NCI-H345 treated with DMSO at 0.1 percent for 48 hours (cell line): ENCODE data around the gene C12orf60.

Source experiments
- DNase-seq: peaks from one replicate; lab custom pipeline; 2025; ENCODE audit not compliant: unreplicated experiment; lab: John Stamatoyannopoulos, UW

Gene C12orf60

DNA sequence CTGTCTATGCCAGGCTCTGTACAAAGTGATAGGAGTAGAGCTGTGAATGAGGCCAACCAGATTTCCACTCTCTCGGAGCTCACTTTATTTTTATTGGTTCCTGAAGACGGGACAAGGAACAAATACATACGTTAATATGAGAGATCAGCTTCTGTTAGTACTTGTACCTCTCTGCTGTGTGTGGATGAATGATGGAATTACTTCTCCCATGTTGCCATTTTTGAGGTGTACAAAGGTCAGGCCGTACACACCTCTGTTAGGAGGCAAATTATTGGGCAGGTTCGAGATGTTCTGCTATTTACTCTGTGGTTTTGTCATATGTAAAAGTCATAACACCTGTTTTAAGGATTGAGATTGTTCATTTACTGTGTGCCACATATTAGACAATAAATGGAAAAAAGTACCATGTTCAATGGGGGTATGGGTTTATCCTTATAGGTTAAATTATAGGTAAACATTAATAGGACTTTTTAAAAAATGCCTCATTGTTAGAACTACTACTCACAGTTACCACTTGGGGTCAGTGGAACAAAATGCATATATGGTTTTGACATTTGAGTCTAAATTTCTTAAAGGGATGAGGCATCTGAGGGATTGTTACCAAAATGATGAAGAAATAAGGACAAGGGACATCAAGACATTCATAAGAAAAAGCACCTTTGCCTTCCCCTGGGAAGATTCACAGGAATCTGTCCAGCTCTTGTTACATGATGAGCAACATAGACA lies 27.1 kb upstream of the C12orf60 start:
- DNase-seq = no peak

DNA sequence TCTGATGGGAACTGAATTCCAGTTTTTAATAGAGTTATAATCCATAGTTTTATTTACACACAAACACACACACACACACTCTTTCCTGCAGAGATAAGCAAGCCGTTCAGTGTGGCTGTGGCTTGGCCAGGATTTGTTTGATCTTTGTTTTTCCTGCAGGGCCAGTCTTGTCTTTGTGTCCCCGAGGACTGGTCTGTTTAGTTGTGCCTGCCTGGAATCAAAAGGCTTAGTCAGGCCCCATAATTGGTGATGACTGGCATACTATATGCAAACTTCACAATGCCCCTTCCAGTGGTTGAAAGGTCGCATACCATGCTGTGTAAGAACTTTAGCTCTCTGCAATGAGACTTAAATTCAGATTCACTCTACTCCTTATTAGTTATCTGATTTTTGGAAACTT lies 26.2 kb upstream of the C12orf60 start:
- DNase-seq = no peak

DNA sequence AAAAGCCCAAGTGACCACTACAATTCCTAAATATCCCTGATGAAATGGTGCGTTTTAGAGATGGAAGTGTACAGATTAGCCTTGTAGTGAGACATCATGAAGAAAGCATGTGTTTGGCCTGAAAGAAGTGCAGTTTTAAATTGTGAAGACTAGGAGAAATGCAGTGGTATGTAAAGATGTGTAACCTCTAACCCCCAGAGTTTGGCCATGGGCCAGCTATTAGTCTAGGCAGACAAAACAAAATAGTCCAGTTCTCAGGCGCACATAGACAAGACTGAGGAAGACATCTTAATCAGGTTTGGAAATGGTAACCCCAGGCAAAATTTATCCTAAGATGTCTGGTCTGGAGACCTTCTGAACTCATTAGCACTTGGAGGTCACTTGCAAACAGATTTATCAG lies 23.6 kb upstream of the C12orf60 start:
- DNase-seq = no peak

DNA sequence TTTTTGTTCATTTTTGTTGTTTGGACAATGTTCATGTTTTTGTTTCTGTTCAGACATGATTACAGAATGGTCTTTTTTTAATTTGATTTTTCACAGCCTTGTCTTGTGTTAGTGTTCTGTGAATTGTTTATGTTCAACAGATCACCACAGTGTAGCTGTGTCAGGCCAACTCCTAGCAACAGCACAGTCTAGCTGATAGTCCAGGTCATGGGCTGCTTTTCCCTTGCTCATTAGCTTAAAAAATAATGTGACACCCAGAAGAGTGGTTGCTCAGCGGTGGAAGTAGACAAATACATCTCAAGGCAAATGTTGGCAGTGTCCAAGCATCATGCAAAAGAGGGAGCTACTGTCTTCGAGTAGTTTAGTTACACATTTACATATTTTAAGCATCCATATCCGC lies 22.6 kb upstream of the C12orf60 start:
- no peak for DNase-seq

DNA sequence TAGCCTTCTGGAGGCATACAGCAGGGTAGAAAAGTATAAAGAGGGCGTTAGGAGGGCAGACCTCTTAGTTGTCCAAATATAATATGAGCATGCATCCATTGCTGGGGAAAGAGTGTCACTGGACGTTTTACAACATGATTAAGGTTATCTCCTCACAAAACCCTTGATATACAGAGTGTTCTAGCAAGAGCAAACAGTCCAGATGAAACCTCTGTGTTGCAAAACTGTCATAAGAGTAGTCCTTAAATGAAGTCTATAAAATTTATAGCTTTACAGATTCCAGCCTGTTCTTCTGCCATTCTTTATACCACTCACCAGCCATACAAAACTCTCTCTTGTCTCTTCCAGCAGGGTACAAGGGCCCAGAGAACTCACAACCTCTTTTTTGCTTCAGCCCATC lies 21.9 kb upstream of the C12orf60 start:
- no peak for DNase-seq

DNA sequence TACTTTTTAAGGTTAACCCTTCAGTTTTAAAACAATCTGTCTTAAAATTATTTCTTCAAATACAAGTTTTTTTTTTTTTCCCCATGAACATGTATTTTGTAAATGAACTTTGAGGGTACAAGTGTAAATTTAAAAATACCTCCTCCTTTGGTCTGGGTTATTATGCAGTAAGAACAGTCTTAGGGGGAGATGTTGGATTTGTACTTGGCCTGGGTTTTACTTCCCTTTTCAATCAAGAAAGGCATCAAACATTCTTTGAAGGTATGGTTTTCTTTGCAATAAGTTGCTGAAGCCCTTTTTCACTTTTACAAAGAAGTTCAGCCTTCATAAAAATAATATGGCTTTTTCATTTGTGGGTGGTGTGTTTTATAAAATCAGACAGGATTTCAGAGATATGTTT lies 20.7 kb upstream of the C12orf60 start:
- no peak for DNase-seq

DNA sequence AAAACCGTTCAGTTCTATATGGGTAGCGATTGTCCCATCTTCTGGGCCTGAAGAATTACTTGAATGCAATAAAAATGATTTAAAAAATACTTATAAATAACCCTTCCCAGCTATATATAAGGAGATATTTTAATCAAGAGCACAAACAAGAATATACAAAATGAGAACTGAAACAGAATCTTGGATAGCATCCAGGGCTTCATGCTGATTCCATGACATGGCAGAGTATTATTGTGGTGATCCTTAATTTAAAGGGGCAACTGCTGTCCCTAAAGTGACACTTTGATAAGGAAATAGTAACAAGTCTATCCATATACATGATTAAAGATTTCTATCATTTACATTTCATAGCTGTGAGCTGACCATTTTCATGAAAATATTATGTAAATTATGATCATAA lies 19.0 kb upstream of the C12orf60 start:
- DNase-seq = no peak

DNA sequence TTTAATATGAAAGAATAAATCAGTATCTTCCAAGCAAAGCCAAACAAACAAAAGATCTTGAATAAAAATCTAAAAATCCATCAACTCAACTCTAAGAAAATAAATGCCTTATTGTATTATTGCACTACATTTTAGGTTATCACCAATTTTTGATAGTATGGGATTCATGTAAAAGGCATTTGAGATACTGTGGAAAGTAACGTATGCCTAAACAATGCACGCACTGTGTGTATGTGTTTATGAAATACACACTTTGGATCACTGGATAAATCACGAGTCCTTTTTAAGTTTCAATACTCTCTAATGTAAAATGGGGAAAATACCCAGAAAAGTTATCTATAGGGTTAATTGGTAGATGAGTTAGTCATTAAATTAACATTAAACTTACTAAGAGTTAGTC lies 17.9 kb upstream of the C12orf60 start:
- no peak for DNase-seq

DNA sequence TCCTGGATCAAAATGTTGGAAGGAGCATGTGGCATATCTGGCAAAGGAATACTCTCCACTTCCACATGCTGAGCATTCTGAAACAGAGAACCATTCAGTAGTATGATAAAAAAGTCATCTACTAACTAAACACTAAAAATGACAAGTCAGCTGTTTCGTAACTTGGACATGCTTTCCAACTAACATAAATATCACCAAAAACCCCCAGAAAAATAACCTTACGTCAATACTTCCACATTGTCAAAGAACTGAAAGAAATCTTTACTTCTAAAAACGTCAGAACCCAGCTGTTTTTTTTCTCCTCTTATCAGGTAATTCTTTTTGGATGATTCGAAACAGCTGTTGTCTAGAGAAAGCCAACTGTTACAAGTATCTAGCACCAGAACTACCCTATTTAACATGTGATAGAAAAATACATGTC lies 8.4 kb upstream of the C12orf60 start:
- no peak for DNase-seq

DNA sequence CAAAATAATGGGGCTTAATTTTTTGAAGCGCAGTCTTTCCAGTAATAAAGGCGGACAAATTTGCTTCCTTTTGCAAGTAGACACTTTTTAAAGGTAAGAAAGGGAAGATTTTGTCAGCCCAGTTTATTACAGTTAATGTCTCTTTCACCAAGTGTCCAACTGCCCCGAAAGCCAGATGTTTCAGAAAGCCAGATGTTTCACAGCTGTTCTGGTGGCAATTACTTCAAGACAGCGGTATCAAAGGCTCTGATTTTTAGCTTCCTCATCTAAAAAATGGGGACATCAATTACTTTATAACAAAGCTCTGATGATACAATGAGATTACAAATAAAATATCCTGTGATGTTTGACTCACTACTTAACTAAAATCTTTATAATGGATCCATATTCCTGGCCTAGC lies 1.2 kb upstream of the C12orf60 start:
- DNase-seq = no peak

DNA sequence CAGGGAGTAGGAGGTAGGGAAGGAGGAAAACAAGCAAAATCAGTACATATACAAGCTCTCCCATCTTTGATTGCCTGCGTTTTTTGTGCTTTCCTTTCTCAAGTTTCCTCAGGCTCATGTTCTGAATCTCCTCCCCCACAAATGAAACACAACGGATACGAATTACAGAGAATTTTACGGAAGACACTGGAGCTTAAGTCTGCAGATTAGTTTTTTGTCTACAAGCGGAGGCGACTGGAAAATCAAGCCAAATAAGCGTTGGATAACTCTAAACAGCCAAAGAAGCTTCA lies 804 bp upstream of the C12orf60 start:
- no peak for DNase-seq

DNA sequence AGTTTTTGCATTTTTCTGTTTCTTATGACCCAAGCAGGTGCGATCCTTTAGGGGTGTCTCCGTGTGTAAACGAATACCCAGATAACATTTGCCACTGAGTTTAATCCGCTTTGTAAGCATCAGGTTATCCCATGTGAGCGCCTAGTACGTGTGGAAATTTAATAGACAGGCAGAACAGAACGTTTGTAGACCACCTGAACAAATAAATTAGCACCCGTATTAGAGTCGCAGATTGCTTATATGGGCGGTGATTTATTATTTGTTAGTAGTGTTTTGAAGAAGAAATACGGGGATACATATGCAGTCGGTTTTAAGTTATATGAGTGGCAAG lies 325 bp downstream of the C12orf60 start:
- no peak for DNase-seq

DNA sequence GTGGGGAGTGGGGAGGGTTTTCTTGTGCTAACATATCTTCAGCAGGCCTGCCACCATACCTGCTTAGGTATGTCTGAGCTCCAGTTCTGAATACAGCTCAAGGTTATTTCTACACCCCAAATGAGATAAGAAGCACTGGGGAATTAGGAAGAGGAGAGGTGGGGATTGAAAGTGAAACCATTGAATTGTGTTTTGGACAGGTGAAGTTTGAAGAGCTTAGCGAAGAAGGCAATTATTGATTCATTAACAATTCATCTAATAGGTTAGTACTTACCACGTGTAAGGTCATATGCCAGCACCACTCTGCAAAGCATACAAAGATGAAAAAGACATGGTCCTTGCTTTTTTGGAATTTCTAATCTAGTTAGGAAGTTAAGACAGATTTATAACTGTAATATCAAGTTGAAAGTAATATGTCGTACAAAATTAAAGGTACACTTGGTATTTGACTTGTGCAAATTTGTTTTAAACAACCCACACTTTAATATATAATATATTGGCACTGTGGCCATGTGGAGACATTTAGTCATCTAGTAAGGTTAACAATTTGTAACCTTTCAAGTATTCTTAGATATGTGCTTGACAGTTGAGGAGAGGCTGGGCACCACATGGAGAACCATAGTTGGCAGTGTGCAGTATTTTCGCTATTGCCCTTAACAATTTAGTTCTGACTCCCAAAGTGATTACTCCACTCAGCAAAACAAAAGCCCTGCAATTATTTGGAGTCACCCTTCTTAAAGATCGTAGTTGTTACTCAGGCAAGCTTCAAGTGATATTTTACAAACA lies 6.9 kb downstream of the C12orf60 start:
- no peak for DNase-seq

DNA sequence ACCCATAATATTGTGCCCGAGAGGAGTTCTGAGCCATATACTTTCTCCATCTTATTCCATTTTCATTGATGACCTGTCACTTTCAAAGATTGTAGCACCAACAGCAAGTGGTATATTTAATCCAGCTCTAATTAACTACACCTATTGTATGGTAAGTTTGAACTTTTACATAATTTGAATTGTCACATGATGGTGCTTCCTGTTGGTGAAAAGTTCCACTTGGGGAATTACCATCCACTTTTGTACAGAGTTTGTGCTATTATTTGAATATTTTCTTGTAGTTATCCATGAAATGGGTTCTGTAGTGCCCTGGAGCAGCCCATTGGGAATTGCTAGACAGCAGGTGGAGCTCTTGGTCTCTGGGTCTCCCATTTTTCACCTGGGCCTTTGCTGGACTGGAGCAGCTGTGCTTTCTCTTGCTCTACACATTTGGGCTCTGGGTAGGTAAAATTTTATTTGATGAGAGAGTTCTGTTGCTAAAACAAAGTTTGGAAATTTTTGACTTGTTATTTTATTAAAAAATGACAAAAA lies 7.5 kb downstream of the C12orf60 start:
- DNase-seq = no peak

DNA sequence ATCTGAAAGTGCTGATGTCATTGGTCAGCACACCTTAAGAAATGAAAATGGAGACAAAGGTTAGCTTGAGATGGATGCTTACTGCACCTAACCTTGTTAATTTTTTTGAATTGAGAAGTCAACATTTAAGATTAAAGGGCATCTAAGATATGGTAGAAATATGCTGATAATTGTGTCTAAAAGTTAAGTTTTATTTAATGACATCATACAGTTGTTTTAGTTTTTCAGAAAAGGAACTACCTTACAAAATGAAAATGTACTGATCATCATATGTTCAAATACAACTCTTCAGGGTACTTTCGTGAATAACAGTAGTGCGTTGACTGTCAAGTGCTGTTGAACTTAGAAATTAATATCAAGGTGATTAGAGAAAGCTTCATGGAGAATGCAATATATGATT lies 8.0 kb downstream of the C12orf60 start:
- no peak for DNase-seq

DNA sequence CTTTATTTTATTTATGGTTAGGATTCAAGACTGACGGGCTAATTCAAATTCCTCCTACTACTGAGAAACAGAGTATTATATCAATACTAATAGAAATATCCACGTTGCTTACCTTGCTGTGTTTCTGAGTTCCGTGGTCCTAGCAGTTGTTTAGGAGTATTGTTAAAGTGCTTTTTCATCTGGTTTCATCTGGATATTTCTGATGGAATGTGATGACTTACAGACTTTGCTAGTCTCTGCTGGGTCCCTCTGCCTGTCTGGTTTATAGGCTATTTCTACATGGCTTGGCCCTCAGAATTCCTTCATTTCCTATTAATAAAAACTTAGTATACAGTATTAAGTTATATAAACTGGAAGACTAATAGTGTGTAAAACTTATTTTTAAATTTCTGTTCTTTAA lies 10.5 kb downstream of the C12orf60 start, which contains the start of gene SMCO3:
Gene SMCO3 (minus strand): TSS at position 169 of the 400 bp plus-strand sequence. CDS start 7,502 bp downstream, outside the sequence.
- no peak for DNase-seq

DNA sequence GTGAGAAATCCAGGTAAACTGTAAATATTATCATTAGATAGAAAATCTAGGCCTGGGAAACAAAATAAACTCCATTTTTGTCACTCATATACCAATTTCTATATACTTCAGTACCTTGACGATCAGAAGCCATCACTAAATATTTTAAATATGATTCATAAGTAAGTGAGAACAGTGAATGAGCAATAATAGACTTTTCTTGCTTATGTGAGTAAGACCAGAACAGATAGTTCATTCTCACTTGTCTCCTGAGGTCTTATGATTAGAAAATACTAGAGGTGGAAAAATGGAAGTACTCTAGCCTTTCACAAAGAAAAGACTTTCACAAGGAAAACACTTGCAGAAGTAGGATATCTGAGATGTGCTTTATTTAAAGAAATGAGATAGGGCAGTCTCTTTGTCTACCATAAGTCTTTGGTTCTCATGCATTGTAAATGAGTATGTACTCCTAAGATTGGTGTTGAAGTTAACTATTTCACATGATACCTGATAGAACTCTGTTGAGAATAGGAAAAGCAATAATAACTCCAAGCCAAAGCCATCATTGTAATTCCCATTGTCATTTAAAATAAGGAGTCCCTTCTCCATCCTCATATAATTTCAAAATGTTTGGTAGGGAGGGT lies 20.7 kb downstream of the C12orf60 start:
- DNase-seq = no peak

DNA sequence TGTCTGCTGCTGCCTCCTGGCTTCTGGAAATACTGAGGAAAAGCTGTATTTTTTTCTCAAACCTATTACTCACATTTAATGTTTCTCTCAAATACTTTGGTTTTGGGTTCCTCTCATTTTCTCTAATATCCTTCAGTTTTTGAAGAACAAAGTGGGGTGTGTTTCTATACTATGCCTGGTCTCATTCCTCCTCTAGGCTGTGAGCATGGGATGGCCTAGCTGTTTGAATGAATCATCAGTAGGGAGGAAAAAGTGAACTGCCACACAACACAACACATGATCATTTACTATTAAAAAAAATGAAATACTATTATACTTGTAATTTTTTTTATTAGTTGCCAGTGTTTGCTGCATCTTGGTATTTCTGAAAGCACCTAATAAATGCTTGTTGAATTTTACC lies 21.8 kb downstream of the C12orf60 start:
- DNase-seq = no peak

DNA sequence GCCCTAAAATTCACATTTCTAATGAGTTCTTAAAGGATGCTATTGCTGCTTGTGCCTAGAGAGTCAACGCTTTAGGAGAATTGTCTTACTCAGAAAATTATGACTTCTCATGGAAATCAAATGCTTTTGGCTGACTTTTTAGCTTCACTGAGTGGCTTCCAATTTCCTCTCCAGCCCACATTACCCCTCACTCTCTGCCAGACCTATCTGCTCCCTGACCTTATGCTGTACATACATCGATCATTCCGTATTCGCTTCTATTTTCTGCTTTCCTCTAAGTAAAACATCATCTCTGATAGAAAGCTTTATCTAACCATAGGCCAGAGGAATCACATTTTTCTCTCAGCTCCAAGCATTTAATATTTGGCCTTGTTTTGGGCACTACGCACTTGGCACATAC lies 23.0 kb downstream of the C12orf60 start:
- DNase-seq = no peak

DNA sequence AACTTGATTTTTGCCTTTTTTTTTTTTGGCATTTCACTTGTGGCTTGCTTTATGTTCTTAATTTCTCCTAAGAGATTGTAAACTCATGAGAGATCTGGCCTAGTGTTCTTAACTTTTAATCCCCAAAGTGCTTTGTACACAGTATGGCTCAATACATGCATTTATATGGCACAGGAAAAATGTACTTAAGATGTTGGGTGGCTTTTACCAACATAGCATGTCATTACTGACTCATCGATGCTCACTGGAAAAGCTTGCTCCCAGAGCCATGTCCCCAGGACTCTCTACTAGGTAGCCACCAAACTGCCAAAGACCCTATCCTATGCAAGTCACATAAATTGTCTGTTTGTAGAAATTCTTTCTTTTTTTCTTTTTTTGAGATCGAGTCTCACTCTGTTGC lies 23.6 kb downstream of the C12orf60 start:
- no peak for DNase-seq

DNA sequence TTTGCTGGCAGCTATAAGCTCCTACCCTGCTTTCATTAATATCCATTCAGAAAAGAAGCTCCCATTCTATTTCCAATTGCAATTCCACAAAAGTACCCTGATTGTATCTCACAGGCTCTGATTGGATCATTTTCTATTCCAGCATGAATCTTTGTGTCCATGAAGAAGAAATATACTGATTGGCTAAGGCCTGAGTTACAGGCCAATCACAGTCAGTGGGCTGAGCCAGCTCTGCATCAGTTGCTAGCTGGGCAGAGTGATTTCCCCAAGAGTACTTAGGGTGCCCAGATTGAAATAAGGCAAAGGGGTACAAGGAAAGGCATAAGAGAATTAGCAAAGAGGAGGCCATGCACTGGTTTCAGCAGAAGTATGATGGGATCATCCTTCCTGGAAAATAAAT lies 25.4 kb downstream of the C12orf60 start:
- DNase-seq = no peak

DNA sequence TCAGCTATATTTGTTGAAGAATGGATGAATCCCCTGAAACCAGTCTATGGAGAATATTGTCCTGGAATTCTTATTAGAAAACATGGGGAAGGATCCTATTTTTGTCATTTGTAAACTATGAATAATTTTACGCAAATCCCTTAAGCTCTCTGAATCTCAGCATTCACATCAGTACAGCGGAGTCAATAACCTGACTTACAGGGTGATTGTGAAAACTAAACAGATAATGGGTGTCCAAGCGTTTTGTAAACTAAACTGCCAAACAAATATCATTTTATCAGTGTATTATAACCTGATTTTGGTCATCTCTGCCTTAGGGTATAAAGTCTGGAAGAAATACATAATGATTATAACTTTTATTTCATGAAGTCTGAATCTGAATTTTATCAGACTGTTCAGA lies 29.9 kb downstream of the C12orf60 start:
- DNase-seq = no peak
